Right lobe of liver (tissue), 4 donors: ENCODE data around the gene KCNAB1.

Source experiments
- POLR2A ChIP-seq: fragments of 450-650 bp; IDR thresholded peaks from one replicate; pipeline ENCODE4 v1.6.1; 2017; ENCODE audit warnings: antibody characterized with exemption, mild to moderate bottlenecking
- TF ChIP-seq, protein P1 (sequence below), 4 donors: fragments of 200-600 bp in 3 of 4; fragments of 450-650 bp in 1 of 4; IDR thresholded peaks; one replicate each; pipeline versions ENCODE4 v1.5.1 to v1.8.0; 2016 to 2022; ENCODE audit warnings: antibody characterized with exemption in 4 of 4, mild to moderate bottlenecking in 2 of 4
- donor health status: DM: no; HTN: no; CAD: no.
- donor health status: DM: no; HTN: no; CAD: no.
- donor health status: DM: no; HTN: yes; CAD: no.

DNA sequence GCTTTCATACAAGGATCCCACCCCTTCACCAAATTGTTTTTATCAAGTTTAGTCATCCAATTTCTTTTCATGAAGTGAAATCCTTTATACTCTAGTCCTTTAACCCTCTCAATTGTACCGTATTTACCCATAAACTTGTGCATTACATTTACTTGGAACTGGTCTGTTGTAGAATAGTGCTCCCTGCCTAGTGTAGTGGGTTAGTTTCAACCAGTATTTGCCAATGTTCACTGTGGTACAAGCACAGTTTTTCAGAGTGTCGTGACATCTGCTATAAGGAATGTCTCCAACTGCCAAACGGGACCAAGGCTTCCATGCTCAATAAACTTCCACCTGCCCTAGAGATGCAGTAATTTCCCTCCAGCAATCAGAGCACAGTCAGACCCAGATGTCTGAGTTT lies 211.9 kb downstream of the KCNAB1 start:
- TF ChIP-seq, protein P1, sequence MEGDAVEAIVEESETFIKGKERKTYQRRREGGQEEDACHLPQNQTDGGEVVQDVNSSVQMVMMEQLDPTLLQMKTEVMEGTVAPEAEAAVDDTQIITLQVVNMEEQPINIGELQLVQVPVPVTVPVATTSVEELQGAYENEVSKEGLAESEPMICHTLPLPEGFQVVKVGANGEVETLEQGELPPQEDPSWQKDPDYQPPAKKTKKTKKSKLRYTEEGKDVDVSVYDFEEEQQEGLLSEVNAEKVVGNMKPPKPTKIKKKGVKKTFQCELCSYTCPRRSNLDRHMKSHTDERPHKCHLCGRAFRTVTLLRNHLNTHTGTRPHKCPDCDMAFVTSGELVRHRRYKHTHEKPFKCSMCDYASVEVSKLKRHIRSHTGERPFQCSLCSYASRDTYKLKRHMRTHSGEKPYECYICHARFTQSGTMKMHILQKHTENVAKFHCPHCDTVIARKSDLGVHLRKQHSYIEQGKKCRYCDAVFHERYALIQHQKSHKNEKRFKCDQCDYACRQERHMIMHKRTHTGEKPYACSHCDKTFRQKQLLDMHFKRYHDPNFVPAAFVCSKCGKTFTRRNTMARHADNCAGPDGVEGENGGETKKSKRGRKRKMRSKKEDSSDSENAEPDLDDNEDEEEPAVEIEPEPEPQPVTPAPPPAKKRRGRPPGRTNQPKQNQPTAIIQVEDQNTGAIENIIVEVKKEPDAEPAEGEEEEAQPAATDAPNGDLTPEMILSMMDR (IDR thresholded peaks at IDR 0.05), result no peak
- no peak for TF ChIP-seq POLR2A
